Neural progenitor cell (in vitro differentiated cells): Measurements from ENCODE around the gene SEC63. TPM values are rescaled to one million over a fixed set of nuclear protein-coding genes. Genes with fewer than 3 reads are reported as not detected.
"Not testable (repeated sequence)": the region's sequence is repeated elsewhere in the genome, so short reads cannot be mapped to it uniquely, and the experiment has no call there.

ENCODE experiments used
- DNase-seq: peaks from one replicate; pipeline ENCODE4 v3.0.0-alpha.2; 2016; ENCODE audit warnings: low spot score
- H2AFZ ChIP-seq: fragments of 200-600 bp; sonication (generic); replicated peaks from 2 replicates; pipeline ENCODE4 v1.6.1; 2016; ENCODE audit warnings: antibody characterized with exemption
- H3F3A ChIP-seq: fragments of 200-600 bp; sonication (generic); 2 replicates; pipeline ENCODE4 v1.6.1; 2016; ENCODE audit warnings: antibody characterized with exemption, low read depth
- H3K27ac ChIP-seq: fragments of 200-600 bp; sonication (generic); 2 replicates; pipeline ENCODE4 v1.5.1; 2016; ENCODE audit warnings: mild to moderate bottlenecking
- H3K27me3 ChIP-seq: fragments of 200-600 bp; sonication (generic); 2 replicates; pipeline ENCODE4 v1.6.1; 2016; ENCODE audit warnings: mild to moderate bottlenecking, moderate library complexity
- H3K36me3 ChIP-seq: fragments of 200-600 bp; sonication (generic); 2 replicates; pipeline ENCODE4 v1.5.1; 2016
- H3K4me1 ChIP-seq: fragments of 200-600 bp; sonication (generic); 2 replicates; pipeline ENCODE4 v1.6.1; 2016; ENCODE audit warnings: mixed run types
- H3K4me2 ChIP-seq: fragments of 200-600 bp; sonication (generic); 2 replicates; pipeline ENCODE4 v1.6.1; 2016
- H3K4me3 ChIP-seq: fragments of 200-600 bp; sonication (generic); 2 replicates; pipeline ENCODE4 v1.5.1; 2016
- H3K79me2 ChIP-seq: fragments of 200-600 bp; sonication (generic); 2 replicates; pipeline ENCODE4 v1.6.1; 2016; ENCODE audit warnings: low read depth
- H3K9ac ChIP-seq: fragments of 200-600 bp; sonication (generic); 2 replicates; pipeline ENCODE4 v1.6.1; 2016
- H3K9me3 ChIP-seq: fragments of 200-600 bp; sonication (generic); 2 replicates; pipeline ENCODE4 v1.5.1; 2016; ENCODE audit warnings: low read depth
- H4K20me1 ChIP-seq: fragments of 200-600 bp; sonication (generic); 2 replicates; pipeline ENCODE4 v1.6.1; 2016; ENCODE audit warnings: low read depth
- H3K27ac Mint-ChIP-seq: 3 replicates; pipeline ENCODE4 v1.8.0; 2021; ENCODE audit warnings: mixed read lengths
- H3K27me3 Mint-ChIP-seq: 2 replicates; pipeline ENCODE4 v1.8.0; 2022; ENCODE audit warnings: low read depth, mild to moderate bottlenecking, inconsistent platforms, moderate library complexity, mixed read lengths; ENCODE audit not compliant: insufficient read depth
- H3K36me3 Mint-ChIP-seq: 3 replicates; pipeline ENCODE4 v1.8.0; 2021; ENCODE audit warnings: mixed read lengths
- H3K4me1 Mint-ChIP-seq: 3 replicates; pipeline ENCODE4 v1.8.0; 2021; ENCODE audit warnings: mixed read lengths
- H3K4me3 Mint-ChIP-seq: 3 replicates; pipeline ENCODE4 v1.8.0; 2021; ENCODE audit warnings: mild to moderate bottlenecking, moderate library complexity, mixed read lengths
- H3K9me3 Mint-ChIP-seq: 3 replicates; pipeline ENCODE4 v1.8.0; 2020; ENCODE audit warnings: mixed read lengths
- EZH2 ChIP-seq: fragments of 200-600 bp; sonication (generic); IDR thresholded peaks from 2 replicates; pipeline ENCODE4 v1.6.1; 2017; ENCODE audit warnings: antibody characterized with exemption, mild to moderate bottlenecking, moderate library complexity
- EZH2phosphoT487 ChIP-seq: fragments of 200-600 bp; sonication (generic); IDR thresholded peaks from 2 replicates; pipeline ENCODE4 v1.6.1; 2017; ENCODE audit warnings: antibody characterized with exemption
- total RNA-seq: library from RNA; depleted of rRNA; stranded (reverse); fragments of >200 nt; gene quantifications from 2 replicates; pipeline ENCODE4 v1.2.3, GENCODE V29; 2015; ENCODE audit warnings: low replicate concordance
- TF ChIP-seq, protein P1 (sequence below): fragments of 200-600 bp; sonication (generic); IDR thresholded peaks from 2 replicates; pipeline ENCODE4 v1.5.1; 2017; ENCODE audit warnings: antibody characterized with exemption, mild to moderate bottlenecking

Gene SEC63
- total RNA-seq, 1 donor from 2014 or later: 20.7 TPM

DNA sequence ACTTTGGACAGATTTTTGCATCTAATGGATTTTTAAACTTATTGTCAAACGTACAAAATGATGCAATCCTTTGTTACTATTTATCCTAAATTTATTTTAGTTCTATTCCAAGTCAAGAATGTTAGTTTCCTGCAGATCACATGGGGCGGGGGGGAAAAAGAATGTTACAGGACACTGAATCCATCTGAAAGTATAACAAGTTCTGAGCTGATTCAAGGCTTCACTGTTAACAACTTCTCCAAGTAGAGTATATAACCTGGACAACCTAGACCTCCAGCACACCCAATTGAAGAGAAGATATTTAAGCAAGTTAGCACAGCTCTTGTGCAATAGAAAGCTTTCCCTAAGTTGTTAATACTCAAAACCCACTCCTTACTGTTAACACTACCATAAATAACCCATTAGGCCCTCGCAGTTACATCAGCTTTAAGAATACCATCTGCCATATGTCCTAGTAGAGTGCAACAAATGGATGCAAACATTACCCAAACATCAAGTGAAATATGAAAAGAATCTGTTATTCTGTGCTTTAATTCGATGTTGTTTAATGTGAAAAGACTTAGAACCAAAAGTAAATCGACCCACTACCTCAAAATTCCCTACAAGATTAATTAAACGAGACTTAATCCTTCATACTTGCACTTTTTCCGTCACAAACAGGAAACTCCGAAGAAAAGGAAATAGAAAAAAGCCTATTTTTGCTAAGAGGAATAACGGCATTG lies 1.3 kb downstream of the SEC63 start:
- Histone ChIP-seq H3K9ac (peak overlapping the region; percentile 80), H3F3A (peaks cover 19% of the 10 kb centered on the region), H3K79me2 (peaks cover 60% of the 10 kb centered on the region), H4K20me1 (peaks cover 28% of the 10 kb centered on the region), H3K9me3 (no peaks in the 10 kb centered on the region), H3K36me3 (no peaks in the 10 kb centered on the region), H3K27me3 (peaks cover 6% of the 10 kb centered on the region), H3K4me2 (peak overlapping the region; percentile 89), H3K27ac (peak overlapping the region; percentile 62), H3K4me3 (peak overlapping the region; percentile 82), H2AFZ (peak overlapping the region; percentile 80), H3K4me1 (peaks cover 14% of the 10 kb centered on the region)
- H3K27me3 Mint-ChIP-seq: peaks cover 7% of the 10 kb centered on the region
- peak overlapping the region; percentile 99 for H3K27ac Mint-ChIP-seq
- TF ChIP-seq EZH2 (peak; percentile 51), EZH2phosphoT487 (no peak)
- TF ChIP-seq, protein P1, sequence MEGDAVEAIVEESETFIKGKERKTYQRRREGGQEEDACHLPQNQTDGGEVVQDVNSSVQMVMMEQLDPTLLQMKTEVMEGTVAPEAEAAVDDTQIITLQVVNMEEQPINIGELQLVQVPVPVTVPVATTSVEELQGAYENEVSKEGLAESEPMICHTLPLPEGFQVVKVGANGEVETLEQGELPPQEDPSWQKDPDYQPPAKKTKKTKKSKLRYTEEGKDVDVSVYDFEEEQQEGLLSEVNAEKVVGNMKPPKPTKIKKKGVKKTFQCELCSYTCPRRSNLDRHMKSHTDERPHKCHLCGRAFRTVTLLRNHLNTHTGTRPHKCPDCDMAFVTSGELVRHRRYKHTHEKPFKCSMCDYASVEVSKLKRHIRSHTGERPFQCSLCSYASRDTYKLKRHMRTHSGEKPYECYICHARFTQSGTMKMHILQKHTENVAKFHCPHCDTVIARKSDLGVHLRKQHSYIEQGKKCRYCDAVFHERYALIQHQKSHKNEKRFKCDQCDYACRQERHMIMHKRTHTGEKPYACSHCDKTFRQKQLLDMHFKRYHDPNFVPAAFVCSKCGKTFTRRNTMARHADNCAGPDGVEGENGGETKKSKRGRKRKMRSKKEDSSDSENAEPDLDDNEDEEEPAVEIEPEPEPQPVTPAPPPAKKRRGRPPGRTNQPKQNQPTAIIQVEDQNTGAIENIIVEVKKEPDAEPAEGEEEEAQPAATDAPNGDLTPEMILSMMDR: no peak
- peaks cover 10% of the 10 kb centered on the region for H3K4me1 Mint-ChIP-seq
- H3K4me3 Mint-ChIP-seq: peak overlapping the region; percentile 98
- peaks cover 29% of the 10 kb centered on the region for H3K36me3 Mint-ChIP-seq
- H3K9me3 Mint-ChIP-seq: peaks cover 26% of the 10 kb centered on the region
- no peak for DNase-seq

DNA sequence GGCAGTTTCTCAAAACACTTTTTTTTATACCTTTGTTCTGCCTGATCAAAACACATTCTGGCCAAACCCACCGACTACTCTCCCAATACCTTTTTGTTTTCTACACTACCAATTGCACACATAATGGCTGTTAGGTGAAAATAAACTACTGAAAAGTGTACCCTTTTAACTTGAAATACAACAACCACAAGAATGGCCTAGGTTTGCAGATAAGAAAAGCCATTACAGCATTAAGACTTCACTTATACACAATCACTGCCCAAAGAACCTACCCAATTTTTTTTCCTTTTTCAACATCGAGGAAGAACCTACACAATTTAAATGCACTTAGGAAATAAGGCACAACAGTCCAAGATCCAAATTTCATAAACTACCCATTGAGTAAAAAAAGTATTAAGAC lies 1.8 kb downstream of the SEC63 start:
- H3K36me3 ChIP-seq: no peaks in the 10 kb centered on the region
- H3K4me1 ChIP-seq: peaks cover 14% of the 10 kb centered on the region

DNA sequence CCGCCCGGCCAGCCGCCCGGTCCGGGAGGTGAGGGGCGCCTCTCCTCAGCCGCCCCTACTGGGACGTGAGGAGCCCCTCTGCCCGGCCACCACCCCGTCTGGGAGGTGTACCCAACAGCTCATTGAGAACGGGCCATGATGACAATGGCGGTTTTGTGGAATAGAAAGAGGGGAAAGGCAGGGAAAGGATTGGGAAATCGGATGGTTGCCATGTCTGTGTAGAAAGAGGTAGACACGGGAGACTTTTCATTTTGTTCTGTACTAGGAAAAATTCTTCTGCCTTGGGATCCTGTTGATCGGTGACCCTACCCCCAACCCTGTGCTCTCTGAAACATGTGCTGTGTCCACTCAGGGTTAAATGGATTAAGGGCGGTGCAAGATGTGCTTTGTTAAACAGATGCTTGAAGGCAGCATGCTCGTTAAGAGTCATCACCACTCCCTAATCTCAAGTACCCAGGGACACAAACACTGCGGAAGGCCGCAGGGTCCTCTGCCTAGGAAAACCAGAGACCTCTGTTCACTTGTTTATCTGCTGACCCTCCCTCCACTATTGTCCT lies 4.1 kb downstream of the SEC63 start:
- not testable (repeated sequence) for H3K9me3 ChIP-seq, H3K9ac ChIP-seq, DNase-seq, H3K36me3 ChIP-seq, H3K4me1 Mint-ChIP-seq, H2AFZ ChIP-seq, H3K4me2 ChIP-seq, H3K27me3 Mint-ChIP-seq, H3K27me3 ChIP-seq, H3K27ac ChIP-seq, H3K4me3 Mint-ChIP-seq, H3K4me3 ChIP-seq, H3K27ac Mint-ChIP-seq
- H3K9me3 Mint-ChIP-seq: peaks cover 47% of the 10 kb centered on the region
- peaks cover 14% of the 10 kb centered on the region for H3K4me1 ChIP-seq
- peaks cover 48% of the 10 kb centered on the region for H3K36me3 Mint-ChIP-seq
- peaks cover 13% of the 10 kb centered on the region for H3F3A ChIP-seq
- H4K20me1 ChIP-seq: peaks cover 54% of the 10 kb centered on the region
- peaks cover 88% of the 10 kb centered on the region for H3K79me2 ChIP-seq

More for the DNA sequence above, 1.8 kb downstream of the SEC63 start:
- H3K4me3 ChIP-seq: peak overlapping the region; percentile 82
- peaks cover 32% of the 10 kb centered on the region for H4K20me1 ChIP-seq
- peaks cover 6% of the 10 kb centered on the region for H3K27me3 ChIP-seq
- peak overlapping the region; percentile 89 for H3K4me2 ChIP-seq
- DNase-seq: no peak
- H3K9me3 ChIP-seq: no peaks in the 10 kb centered on the region
- H3K27ac Mint-ChIP-seq: peak overlapping the region; percentile 99
- peaks cover 10% of the 10 kb centered on the region for H3K4me1 Mint-ChIP-seq
- peaks cover 19% of the 10 kb centered on the region for H3F3A ChIP-seq
- H3K9me3 Mint-ChIP-seq: peaks cover 31% of the 10 kb centered on the region
- H3K79me2 ChIP-seq: peaks cover 66% of the 10 kb centered on the region
- peak overlapping the region; percentile 80 for H3K9ac ChIP-seq
- H2AFZ ChIP-seq: no peak overlapping the region
- H3K4me3 Mint-ChIP-seq: peak overlapping the region; percentile 98
- H3K27ac ChIP-seq: no peak overlapping the region
- H3K36me3 Mint-ChIP-seq: peaks cover 32% of the 10 kb centered on the region
- TF ChIP-seq EZH2phosphoT487 (no peak), EZH2 (no peak)
- TF ChIP-seq, protein P1: no peak
- peaks cover 7% of the 10 kb centered on the region for H3K27me3 Mint-ChIP-seq
